ENCODE results near the gene TMEM127. TPM values are rescaled to one million over a fixed set of nuclear protein-coding genes. Genes with fewer than 3 reads are reported as not detected.

Gene TMEM127
- total RNA-seq, 1 experiment from 2014 or later: 49.1 TPM

DNA sequence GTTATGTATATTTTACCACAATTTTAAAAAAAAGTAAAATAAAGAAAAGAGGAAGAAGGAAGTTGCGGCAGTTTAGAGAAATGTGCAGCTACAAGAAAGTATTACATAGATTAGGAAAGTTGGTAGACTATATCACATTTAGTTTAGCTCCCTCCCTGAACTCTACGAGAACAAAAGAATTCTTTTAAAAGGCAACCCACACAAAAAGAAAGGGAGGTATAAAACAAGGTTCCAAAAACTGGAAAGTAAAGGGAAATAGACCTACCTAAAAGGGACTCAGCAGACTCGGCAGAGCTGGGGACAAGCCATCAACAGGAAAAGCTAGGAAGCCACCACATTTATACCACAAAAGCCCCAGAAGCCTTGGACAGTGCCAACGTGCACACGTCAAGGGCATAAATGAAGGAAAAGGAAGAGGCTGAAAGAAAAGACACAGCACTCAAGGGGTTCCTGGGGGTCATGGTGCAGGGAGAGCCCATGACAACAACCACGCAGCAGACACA is 9.1 kb downstream of the TMEM127 start:
- H3K4me3 ChIP-seq (ENCODE audit: low read depth, low read length): no peak overlapping the region
- H3K36me3 ChIP-seq (ENCODE audit: control insufficient read depth, insufficient read depth, low read length): peaks cover 4% of the 10 kb centered on the region
- intact Hi-C loops (cut with micrococcal nuclease; ENCODE audit: unreplicated experiment): no loop called here
- no peaks in the 10 kb centered on the region for H3K27me3 ChIP-seq (replicated peaks; ENCODE audit: control insufficient read depth, insufficient read depth, low read length)
- no peaks in the 10 kb centered on the region for H3K9me3 Mint-ChIP-seq (ENCODE audit: unreplicated experiment)
- H3K9me3 ChIP-seq: no peaks in the 10 kb centered on the region
- ChIA-PET POLR2A (no interaction called here), CTCF (no interaction called here)
- H3K4me1 Mint-ChIP-seq (ENCODE audit: low read depth, unreplicated experiment): peaks cover 14% of the 10 kb centered on the region
- no peak overlapping the region for H3K4me3 Mint-ChIP-seq (ENCODE audit: unreplicated experiment)
- H3K27ac Mint-ChIP-seq (ENCODE audit: unreplicated experiment): no peak overlapping the region
- no peak for DNase-seq
- no TSS peak for BruUV-seq (replicated peaks)
- peaks cover 41% of the 10 kb centered on the region for H3K36me3 Mint-ChIP-seq (ENCODE audit: insufficient read depth, unreplicated experiment)
- no peaks in the 10 kb centered on the region for H3K27me3 Mint-ChIP-seq (ENCODE audit: insufficient read depth, unreplicated experiment)
- H3K4me1 ChIP-seq: peaks cover 17% of the 10 kb centered on the region
- TF ChIP-seq CTCF (IDR thresholded peaks at IDR 0.05; ENCODE audit: insufficient read depth in 1 of 2, low read depth in 1 of 2, low read length in 1 of 2, severe bottlenecking in 1 of 2, unreplicated experiment in 1 of 2): no peak

GRCh38 chr2:96254571-96254970 is 11.2 kb downstream of the TMEM127 start:
- no peak overlapping the region for H3K4me3 Mint-ChIP-seq (ENCODE audit: unreplicated experiment)
- no peak overlapping the region for H3K27ac Mint-ChIP-seq (ENCODE audit: unreplicated experiment)
- H3K36me3 ChIP-seq (ENCODE audit: control insufficient read depth, insufficient read depth, low read length): peaks cover 4% of the 10 kb centered on the region
- ChIA-PET CTCF (interaction anchor here (0.6 kb wide), 1 partner anchor 146 kb away, joined by 3 read pairs; no protein-coding TSS in a partner anchor), POLR2A (no interaction called here)
- H3K27me3 Mint-ChIP-seq (ENCODE audit: insufficient read depth, unreplicated experiment): no peaks in the 10 kb centered on the region
- BruUV-seq (replicated peaks): no TSS peak
- no peaks in the 10 kb centered on the region for H3K4me1 ChIP-seq
- H3K4me1 Mint-ChIP-seq (ENCODE audit: low read depth, unreplicated experiment): no peaks in the 10 kb centered on the region
- H3K27me3 ChIP-seq (replicated peaks; ENCODE audit: control insufficient read depth, insufficient read depth, low read length): no peaks in the 10 kb centered on the region
- TF ChIP-seq CTCF (IDR thresholded peaks at IDR 0.05; ENCODE audit: insufficient read depth in 1 of 2, low read depth in 1 of 2, low read length in 1 of 2, severe bottlenecking in 1 of 2, unreplicated experiment in 1 of 2): no peak
- intact Hi-C loops (cut with micrococcal nuclease; ENCODE audit: unreplicated experiment): no loop called here
- H3K9me3 ChIP-seq: no peaks in the 10 kb centered on the region
- DNase-seq: no peak
- no peaks in the 10 kb centered on the region for H3K9me3 Mint-ChIP-seq (ENCODE audit: unreplicated experiment)
- peaks cover 46% of the 10 kb centered on the region for H3K36me3 Mint-ChIP-seq (ENCODE audit: insufficient read depth, unreplicated experiment)
- no peak overlapping the region for H3K4me3 ChIP-seq (ENCODE audit: low read depth, low read length)

- intact Hi-C loops (cut with micrococcal nuclease; ENCODE audit: unreplicated experiment): loop anchor here (2.0 kb wide), 1 partner anchor 14 kb away; the partner anchor contains the start of gene CIAO1
- H3K36me3 Mint-ChIP-seq (ENCODE audit: insufficient read depth, unreplicated experiment): peaks cover 50% of the 10 kb centered on the region
- Histone ChIP-seq H3K36me3 (ENCODE audit: control insufficient read depth, insufficient read depth, low read length) (peaks cover 2% of the 10 kb centered on the region), H3K27me3 (replicated peaks; ENCODE audit: control insufficient read depth, insufficient read depth, low read length) (no peaks in the 10 kb centered on the region), H3K4me1 (no peaks in the 10 kb centered on the region), H3K4me3 (ENCODE audit: low read depth, low read length) (no peak overlapping the region), H3K9me3 (no peaks in the 10 kb centered on the region)
- no TSS peak for BruUV-seq (replicated peaks)
- no peaks in the 10 kb centered on the region for H3K9me3 Mint-ChIP-seq (ENCODE audit: unreplicated experiment)
- CTCF ChIA-PET: no interaction called here
- no peak overlapping the region for H3K27ac Mint-ChIP-seq (ENCODE audit: unreplicated experiment)
- H3K4me3 Mint-ChIP-seq (ENCODE audit: unreplicated experiment): no peak overlapping the region
- no peaks in the 10 kb centered on the region for H3K27me3 Mint-ChIP-seq (ENCODE audit: insufficient read depth, unreplicated experiment)
- peak in 1 of 2 experiments; percentile 53 for TF ChIP-seq CTCF (IDR thresholded peaks at IDR 0.05; ENCODE audit: insufficient read depth in 1 of 2, low read depth in 1 of 2, low read length in 1 of 2, severe bottlenecking in 1 of 2, unreplicated experiment in 1 of 2)
- no peak for DNase-seq
- POLR2A ChIA-PET: no interaction called here
- H3K4me1 Mint-ChIP-seq (ENCODE audit: low read depth, unreplicated experiment): no peaks in the 10 kb centered on the region
Measured at GRCh38 chr2:96253006-96253405, 12.8 kb downstream of the TMEM127 start.

Measured in Caco-2 (cell line).